Measurements from ENCODE around the gene MED10.

GRCh38 chr5:6411141-6411540 lies 32.8 kb upstream of the MED10 start:
- no peak for TF ChIP-seq CTCF (IDR thresholded peaks at IDR 0.05; ENCODE audit: poor library complexity, severe bottlenecking)
- no peak for TF ChIP-seq EP300 (conservative IDR thresholded peaks at IDR 0.05; ENCODE audit: poor library complexity, severe bottlenecking)
